Type B pancreatic cell (in vitro differentiated cells): ENCODE measurements around the gene ZMIZ1. TPM values are rescaled to one million over a fixed set of nuclear protein-coding genes. Genes with fewer than 3 reads are reported as not detected.
A peak's percentile ranks its signal among the peaks of the same experiment; 100 is the strongest.
"Not testable (repeated sequence)": the region's sequence is repeated elsewhere in the genome, so short reads cannot be mapped to it uniquely, and the experiment has no call there.

ENCODE experiments used
- DNase-seq: peaks from one replicate; pipeline ENCODE4 v3.0.0; 2021; ENCODE audit warnings: mixed read lengths; ENCODE audit not compliant: unreplicated experiment; ENCODE audit errors: extremely low spot score
- H3K27ac Mint-ChIP-seq: 2 replicates; pipeline ENCODE4 v1.8.0; 2021; ENCODE audit warnings: mild to moderate bottlenecking, mixed read lengths
- H3K27me3 Mint-ChIP-seq: 2 replicates; pipeline ENCODE4 v1.8.0; 2021; ENCODE audit warnings: mixed read lengths
- H3K36me3 Mint-ChIP-seq: 2 replicates; pipeline ENCODE4 v1.8.0; 2021; ENCODE audit warnings: mixed read lengths
- H3K4me1 Mint-ChIP-seq: one replicate; pipeline ENCODE4 v1.8.0; 2021; ENCODE audit warnings: mixed read lengths; ENCODE audit not compliant: unreplicated experiment
- H3K4me3 Mint-ChIP-seq: 2 replicates; pipeline ENCODE4 v1.8.0; 2021; ENCODE audit warnings: mild to moderate bottlenecking, mixed read lengths
- H3K9me3 Mint-ChIP-seq: 2 replicates; pipeline ENCODE4 v1.8.0; 2021; ENCODE audit warnings: mixed read lengths
- total RNA-seq: library from RNA; stranded (reverse); gene quantifications from 2 replicates; pipeline ENCODE4 v1.2.1, GENCODE V29; 2021; ENCODE audit warnings: low replicate concordance
- TF ChIP-seq, protein P1 (sequence below): fragments of 200-600 bp; sonication (generic); conservative IDR thresholded peaks from 2 replicates; pipeline ENCODE4 v1.5.0; 2021; ENCODE audit warnings: antibody characterized with exemption, mild to moderate bottlenecking

Gene ZMIZ1
- total RNA-seq, 1 donor from 2014 or later = 102 TPM

DNA sequence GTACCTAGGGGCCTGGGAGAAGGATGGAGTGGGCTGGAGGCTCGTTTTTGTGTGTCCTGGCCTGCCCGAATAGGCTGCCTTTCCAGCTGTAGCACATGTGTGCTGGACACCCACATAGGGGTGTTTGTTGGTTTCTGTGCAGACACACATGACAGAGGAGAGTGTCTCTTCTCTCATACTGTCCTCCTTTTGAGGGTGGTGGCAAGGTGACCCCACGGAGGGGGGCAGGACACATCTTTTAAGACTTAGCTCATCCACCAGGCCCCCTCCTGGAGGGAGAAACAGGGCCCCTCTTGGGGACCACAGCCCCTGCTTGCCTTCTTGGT lies 206.3 kb downstream of the ZMIZ1 start:
- Mint-ChIP-seq H3K27ac (no peak overlapping the region), H3K36me3 (peaks cover 16% of the 10 kb centered on the region), H3K4me3 (no peak overlapping the region), H3K4me1 (peaks cover 28% of the 10 kb centered on the region), H3K9me3 (no peaks in the 10 kb centered on the region), H3K27me3 (no peaks in the 10 kb centered on the region)
- no peak for DNase-seq
- TF ChIP-seq, protein P1, sequence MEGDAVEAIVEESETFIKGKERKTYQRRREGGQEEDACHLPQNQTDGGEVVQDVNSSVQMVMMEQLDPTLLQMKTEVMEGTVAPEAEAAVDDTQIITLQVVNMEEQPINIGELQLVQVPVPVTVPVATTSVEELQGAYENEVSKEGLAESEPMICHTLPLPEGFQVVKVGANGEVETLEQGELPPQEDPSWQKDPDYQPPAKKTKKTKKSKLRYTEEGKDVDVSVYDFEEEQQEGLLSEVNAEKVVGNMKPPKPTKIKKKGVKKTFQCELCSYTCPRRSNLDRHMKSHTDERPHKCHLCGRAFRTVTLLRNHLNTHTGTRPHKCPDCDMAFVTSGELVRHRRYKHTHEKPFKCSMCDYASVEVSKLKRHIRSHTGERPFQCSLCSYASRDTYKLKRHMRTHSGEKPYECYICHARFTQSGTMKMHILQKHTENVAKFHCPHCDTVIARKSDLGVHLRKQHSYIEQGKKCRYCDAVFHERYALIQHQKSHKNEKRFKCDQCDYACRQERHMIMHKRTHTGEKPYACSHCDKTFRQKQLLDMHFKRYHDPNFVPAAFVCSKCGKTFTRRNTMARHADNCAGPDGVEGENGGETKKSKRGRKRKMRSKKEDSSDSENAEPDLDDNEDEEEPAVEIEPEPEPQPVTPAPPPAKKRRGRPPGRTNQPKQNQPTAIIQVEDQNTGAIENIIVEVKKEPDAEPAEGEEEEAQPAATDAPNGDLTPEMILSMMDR = no peak

DNA sequence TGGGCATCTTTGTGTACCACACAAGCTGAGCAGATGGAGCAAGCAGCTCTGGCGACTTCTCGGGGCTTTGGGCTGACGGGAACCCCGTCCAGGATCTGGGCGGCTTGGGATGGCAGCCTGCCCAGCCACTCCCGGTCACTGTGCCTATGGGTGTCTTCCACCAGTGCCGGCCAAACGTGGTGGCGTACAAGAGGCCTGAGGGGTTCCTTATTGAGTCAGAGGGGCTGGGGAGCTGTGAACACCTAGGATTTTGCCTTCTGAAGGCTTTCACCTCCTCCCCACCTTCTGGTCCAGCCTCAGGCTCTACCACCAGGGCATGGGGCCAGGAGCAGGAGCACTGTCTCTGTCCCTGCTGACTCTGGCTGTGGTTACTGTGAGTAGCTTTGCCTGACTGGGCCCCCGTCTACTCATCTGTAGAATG lies 206.7 kb downstream of the ZMIZ1 start:
- no peak for DNase-seq
- H3K9me3 Mint-ChIP-seq = no peaks in the 10 kb centered on the region
- H3K27me3 Mint-ChIP-seq = no peaks in the 10 kb centered on the region
- no peak overlapping the region for H3K27ac Mint-ChIP-seq
- peaks cover 13% of the 10 kb centered on the region for H3K36me3 Mint-ChIP-seq
- TF ChIP-seq, protein P1 = no peak
- H3K4me3 Mint-ChIP-seq = no peak overlapping the region
- H3K4me1 Mint-ChIP-seq = peaks cover 25% of the 10 kb centered on the region

DNA sequence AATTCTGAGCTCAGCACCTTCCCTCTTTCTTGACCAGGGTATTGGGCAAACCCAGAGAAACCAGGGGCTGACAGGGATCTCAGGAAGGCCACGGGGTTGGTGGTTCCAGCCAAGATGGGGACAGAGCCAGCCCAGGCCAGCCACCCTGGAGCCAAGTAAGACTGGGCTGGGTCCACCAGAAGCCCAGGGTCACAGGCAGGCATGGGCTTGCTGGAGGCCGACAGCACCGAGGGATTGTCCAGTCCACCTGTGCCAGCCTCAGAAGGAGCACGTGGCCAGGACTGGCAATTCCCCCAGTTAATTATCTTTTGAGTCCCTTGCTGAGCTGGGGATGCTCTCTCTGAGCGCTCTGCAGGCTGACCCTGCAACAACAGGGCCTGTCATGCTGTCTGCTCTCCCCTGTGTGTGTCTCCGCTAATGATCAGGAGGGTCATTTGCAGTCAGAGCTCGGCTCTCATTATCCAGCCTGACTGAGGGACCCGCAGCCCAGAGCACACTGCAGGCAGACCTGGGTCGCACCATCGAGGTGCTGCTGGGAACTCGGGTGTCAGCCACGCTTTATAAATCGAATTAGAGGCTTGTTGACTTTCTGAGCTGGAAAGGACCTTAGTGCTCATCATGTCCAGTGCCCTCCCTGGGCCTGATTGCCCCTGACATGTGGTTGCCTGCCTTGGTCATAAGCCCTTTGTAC lies 209.0 kb downstream of the ZMIZ1 start:
- peaks cover 16% of the 10 kb centered on the region for H3K36me3 Mint-ChIP-seq
- H3K9me3 Mint-ChIP-seq = no peaks in the 10 kb centered on the region
- no peak overlapping the region for H3K4me3 Mint-ChIP-seq
- H3K27ac Mint-ChIP-seq = peak overlapping the region; percentile 11
- H3K27me3 Mint-ChIP-seq = no peaks in the 10 kb centered on the region
- TF ChIP-seq, protein P1 = no peak
- peaks cover 28% of the 10 kb centered on the region for H3K4me1 Mint-ChIP-seq
- no peak for DNase-seq

DNA sequence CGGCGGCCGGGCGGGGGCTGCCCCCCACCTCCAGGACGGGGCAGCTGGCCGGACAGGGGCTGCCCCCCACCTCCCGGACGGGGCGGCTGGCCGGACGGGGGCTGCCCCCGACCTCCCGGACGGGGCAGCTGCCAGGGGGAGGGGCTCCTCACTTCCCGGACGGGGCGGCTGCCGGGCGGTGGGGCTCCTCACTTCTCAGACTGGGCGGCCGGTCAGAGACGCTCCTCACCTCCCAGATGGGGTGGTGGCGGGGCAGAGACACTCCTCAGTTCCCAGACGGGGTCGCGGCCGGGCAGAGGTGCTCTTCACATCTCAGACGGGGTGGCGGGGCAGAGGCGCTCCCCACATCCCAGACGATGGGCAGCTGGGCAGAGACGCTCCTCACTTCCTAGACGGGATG lies 210.3 kb downstream of the ZMIZ1 start:
- not testable (repeated sequence) for H3K27me3 Mint-ChIP-seq, H3K4me3 Mint-ChIP-seq, H3K27ac Mint-ChIP-seq, H3K9me3 Mint-ChIP-seq, DNase-seq
- peaks cover 37% of the 10 kb centered on the region for H3K4me1 Mint-ChIP-seq
- peaks cover 17% of the 10 kb centered on the region for H3K36me3 Mint-ChIP-seq

DNA sequence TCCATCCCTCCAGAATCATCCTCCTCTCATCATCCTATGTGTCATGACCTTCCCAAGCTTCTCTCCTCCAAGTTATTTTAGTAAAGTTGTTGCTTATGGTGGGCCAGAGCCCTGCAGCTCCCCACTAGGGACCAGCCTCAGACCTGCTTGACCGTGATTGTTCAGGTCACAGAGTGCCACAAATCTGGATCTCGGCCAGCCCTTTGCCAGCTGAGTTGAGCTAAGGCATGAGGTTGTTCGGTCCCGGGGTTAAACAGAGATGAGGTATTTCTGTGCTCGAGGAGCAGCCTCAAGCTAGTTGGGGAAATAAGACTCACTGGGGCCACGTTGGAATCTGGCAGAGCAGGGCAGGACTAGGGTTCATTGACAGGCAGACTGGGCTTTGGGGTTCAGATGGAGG lies 212.2 kb downstream of the ZMIZ1 start:
- Mint-ChIP-seq H3K27me3 (no peaks in the 10 kb centered on the region), H3K36me3 (peaks cover 20% of the 10 kb centered on the region), H3K4me3 (no peak overlapping the region), H3K9me3 (no peaks in the 10 kb centered on the region), H3K27ac (no peak overlapping the region), H3K4me1 (peaks cover 37% of the 10 kb centered on the region)
- TF ChIP-seq, protein P1 = no peak
- no peak for DNase-seq

DNA sequence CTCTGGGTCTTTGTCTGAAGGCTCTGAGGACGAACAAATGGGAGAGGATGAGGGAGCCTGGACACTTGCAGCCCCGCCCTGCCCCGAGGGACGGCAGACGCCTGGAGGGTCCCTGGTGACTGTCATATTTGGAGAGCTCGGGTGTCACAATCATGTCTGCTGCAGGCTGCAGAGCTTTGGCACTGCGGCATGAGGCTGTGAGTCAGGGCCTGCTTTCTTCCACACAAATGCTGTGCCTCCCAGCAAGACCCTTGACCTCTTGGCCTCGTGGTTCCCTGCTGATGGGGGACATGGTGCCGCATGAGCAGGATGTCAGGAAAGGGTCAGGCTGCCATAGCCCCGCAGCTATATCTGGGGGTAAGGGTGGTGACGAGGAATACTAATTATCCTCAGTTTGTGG lies 213.6 kb downstream of the ZMIZ1 start:
- Mint-ChIP-seq H3K27me3 (no peaks in the 10 kb centered on the region), H3K27ac (peak overlapping the region; percentile 50), H3K36me3 (peaks cover 23% of the 10 kb centered on the region), H3K9me3 (no peaks in the 10 kb centered on the region), H3K4me1 (peaks cover 41% of the 10 kb centered on the region), H3K4me3 (peak overlapping the region; percentile 20)
- TF ChIP-seq, protein P1 = no peak
- no peak for DNase-seq
